HG02678 (cell line): Measurements from ENCODE around the gene NADSYN1.
"Not testable (repeated sequence)": the region's sequence is repeated elsewhere in the genome, so short reads cannot be mapped to it uniquely, and the experiment has no call there.

Experiments used
- ATAC-seq: cut with Tn5 transposase; IDR thresholded peaks from one replicate; pipeline ENCODE4 v1.9.1; 2021; ENCODE audit warnings: mild to moderate bottlenecking, moderate library complexity; ENCODE audit not compliant: unreplicated experiment

The NADSYN1 gene

DNA sequence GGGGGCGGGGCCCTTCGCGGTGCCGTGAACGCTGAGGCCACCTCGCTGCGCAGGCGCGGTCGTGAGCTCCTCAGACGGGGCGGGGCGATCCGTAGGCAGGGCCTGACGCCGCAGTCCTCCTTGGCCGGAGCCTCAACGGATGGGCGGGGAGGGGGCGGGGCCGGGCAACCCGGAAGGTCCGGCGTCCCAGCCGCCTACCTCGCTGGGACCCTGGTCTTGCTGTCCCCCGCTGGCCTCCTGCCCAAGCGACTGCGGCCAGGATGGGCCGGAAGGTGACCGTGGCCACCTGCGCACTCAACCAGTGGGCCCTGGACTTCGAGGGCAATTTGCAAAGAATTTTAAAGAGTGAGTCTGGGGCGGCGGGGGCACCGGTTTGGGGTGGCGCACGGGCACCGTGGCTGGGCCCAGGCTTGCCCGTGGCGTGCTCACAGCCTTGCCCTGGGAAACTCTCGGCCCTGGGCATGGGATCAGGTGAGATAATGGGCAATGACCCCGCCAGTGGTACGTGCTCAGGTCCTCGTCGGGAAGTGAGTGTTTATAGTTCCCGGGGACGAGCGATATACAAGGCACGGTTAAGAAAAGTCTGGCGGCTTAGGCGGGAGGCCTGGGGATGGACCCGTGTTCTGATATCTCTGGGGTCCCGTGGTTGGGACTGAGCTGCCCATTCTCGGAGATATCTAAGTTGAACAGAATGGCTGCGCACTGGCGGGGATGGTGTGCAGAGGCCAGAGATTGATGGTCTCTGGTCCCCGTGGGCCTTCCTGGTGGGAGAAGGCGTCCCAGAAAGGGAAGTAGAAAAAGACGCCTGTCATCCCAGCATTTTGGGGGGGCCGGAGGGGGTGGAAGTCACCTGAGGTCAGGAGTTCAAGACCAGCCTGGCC, at the start of gene NADSYN1:
Gene NADSYN1, plus strand, starts transcription at position 167 of the 881 bp plus-strand sequence. Its CDS starts 94 bp downstream, at position 261.
- peak; percentile 64 for ATAC-seq

DNA sequence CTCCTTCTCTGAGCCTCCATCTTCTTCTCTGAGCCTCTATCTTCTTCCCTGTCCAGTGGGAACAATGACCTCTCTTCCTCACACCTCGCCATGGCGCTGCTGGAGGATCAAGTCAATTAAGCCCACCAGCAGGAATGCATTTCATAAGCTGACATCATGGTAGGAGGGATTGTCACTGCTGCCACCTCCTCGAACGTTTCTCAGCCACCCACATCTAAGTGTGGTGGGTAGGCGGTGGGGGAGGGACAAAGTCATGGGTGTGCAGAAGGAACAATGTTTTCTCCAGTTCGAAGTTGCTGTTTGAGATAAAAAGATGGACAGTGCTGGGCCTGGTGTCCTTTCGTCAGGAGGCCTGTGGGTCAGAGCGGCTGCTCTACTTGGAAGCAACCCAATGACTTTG, 48.8 kb upstream of the NADSYN1 start:
- ATAC-seq, result no peak

DNA sequence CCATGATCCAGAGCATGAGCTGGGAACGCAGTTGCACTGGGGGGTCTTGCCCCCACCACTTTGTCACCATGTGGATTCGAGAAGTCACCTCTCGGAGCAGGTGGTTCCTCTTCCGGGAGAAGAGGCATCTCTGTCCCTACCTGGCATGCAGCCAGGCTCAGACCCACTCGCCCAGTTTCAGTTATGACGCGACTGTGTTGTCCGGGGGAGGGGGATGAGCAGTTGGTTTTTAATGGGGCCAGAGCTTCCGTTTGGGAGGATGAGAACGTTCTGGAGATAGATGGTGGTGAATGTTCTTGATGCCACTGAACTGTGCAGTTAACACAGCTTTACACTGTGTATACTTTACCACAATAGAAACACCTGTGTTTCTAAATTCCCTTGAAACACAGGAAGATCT, 46.3 kb upstream of the NADSYN1 start:
- ATAC-seq, result no peak

DNA sequence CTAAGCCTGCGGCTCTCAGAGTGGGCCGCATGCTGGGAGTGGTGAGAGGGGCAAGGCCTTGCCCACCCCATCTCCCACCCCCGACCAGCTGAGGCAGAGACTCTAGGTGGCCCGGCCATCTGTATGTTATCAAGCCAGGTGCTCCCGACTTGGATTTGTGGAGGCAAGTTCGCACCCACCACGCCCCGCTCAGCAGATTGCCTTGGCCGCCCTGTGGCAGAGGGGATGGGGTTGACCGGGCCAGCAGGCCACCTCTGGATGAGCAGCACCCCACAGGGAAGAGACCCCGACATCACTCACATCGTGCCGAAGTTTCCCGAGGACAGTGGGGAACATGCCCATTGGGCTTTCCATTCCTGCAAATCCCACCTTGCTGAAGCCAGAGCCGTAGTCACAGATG, 45.6 kb upstream of the NADSYN1 start:
- ATAC-seq, result no peak

DNA sequence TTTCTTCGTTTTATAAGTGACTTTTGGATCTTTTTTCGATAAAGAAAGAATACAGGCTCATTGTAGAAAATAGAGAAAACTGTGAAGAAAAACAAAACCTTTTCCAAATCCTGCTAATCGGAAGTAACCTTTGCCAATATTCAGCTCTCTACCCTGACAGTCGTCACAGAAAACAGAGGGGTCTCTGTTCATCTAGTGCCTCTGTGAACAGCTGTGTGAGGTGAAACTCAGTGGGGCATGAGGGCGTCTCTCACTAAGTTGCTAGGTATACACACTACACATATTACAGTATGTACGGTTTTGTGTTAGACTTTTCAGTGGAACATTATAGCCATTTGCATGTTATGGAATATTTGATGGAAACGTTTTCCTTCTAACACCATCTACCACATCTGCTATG, 44.2 kb upstream of the NADSYN1 start:
- no peak for ATAC-seq

DNA sequence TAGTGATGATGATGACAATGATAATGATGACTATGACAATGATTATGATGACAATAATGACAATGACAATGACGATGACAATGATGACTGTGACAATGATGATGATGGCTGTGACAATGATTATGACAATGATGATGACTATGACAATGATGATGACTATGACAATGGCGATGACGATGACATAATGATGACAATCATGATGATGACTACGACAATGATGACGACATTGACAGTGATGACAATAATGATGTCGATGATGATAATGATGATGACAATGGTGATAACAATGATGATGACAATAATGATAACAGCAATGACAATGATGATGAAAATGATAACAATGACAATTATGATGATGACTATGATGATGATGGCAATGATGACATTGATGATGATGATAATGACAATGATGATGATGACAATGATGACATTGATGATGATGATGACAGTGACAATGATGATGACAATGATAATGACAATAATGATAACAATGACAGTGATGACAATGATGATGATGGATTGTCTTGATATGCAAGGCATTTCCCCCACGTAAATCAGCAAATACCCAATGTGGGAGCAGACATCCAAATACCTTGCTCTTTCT, 42.5 kb upstream of the NADSYN1 start:
- ATAC-seq, result no peak

DNA sequence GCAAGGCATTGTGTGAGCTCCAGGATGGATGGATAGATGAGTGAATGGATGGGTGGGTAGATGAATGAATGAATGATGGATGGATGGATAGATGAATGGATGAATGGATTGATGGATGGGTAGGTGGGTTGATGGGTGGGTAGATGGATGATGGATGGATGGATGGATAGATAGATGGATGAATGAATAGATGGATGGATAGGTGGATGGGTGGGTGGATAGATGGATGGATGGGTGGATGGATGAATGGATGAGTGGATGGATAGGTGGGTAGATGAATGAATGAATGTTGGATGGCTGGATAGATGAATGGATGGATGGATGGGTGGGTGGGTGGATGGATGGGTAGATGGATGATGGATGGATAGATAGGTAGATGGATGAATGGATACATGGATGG, 38.4 kb upstream of the NADSYN1 start:
- ATAC-seq, result no peak

DNA sequence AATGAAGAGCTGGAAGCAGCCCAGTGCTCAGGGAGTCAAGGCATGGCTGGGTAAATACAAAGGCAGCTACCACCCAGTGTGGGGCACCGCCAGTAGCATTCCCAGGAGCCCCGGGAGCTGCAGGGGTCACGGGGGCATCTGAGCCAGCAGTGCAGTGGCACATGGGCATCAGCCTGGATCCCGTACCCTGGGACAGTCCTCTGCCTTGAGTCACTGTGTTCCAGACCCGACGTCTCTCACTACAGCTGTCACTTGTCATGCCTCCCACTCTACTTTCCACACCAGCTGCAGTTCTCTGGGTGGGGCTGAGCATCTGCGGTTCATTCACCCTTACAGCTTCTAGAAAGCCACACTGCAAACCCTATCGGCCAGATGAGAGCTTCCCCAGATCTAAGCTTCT, 34.4 kb upstream of the NADSYN1 start:
- ATAC-seq, result peak; percentile 88

DNA sequence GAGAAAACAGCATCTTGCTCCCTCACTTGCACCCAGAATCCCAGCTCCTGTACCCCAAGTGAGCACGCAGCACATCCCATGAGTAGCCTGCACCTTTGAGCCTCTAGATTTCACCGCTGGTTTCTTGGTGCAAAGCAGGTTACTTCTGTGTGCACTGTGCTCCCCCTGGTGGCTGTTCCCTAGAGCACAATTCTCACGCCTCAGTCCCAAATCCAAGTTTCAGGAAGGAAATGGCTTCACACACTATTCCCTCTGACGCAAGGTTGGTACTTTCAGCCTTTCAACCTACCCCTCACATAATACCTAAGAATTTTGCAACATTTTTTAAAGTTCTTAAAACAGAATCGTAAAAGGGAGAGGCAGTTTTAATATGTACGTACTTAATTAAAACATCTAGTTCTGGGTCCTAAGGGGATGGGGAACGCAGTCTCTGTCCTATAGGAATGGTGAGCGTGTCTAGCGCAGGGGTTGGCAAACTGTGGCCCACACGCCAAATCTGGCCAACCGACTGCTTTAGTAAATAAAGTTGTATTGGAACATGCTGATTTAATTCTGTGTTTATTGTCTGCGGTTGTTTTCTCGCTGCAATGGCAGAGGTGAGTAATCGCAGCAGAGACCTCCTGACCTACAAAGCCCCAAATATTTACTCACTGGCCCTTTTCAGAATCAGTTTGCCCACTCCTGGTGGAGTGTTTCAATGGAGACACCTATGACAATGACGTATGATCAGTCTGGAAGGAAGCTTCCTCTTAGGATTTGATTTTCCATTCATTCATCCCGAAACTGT, 32.4 kb upstream of the NADSYN1 start:
- ATAC-seq, result no peak

DNA sequence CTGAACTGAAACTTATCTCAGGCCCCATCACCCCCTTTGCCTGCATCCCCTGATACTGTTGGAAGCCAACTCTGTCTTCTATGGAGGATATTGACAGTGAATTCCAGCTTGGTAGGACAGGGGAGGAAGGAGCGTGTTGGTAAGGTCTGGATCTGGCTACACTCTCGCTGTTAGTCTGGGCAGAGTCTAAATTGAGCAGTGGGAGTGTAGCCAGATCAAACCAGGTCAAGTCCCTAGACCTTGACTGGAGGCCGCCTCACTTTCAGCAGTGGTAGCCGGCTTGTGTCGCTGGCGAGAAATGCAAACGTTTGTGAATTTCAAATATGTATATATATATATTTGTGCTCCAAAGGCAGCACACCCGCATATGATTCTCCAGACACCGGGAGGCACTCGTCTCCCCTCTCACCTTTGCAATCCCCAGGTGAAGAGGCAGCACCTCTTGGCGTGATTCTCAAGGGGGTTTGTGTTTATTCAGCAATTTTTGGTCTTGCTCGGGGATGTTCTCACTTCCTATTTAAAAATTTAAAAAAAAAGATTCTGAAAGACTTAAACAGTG, 31.5 kb upstream of the NADSYN1 start:
- no peak for ATAC-seq

DNA sequence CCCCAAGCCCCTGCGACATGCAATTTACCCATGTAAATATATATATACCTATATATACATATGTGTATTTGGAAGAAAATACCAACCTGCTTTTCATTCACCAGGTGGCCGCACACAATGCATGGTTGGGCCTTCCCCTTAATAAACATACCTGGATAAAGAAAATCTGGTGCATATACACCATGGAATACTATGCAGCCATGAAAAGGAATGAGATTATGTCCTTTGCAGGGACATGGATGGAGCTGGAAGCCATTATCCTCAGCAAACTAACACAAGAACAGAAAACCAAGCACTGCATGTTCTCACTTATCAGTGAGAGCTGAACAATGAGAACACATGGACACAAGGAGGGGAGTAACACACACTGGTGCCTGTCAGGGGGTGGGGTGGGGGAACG, 30.7 kb upstream of the NADSYN1 start:
- ATAC-seq, result not testable (repeated sequence)

DNA sequence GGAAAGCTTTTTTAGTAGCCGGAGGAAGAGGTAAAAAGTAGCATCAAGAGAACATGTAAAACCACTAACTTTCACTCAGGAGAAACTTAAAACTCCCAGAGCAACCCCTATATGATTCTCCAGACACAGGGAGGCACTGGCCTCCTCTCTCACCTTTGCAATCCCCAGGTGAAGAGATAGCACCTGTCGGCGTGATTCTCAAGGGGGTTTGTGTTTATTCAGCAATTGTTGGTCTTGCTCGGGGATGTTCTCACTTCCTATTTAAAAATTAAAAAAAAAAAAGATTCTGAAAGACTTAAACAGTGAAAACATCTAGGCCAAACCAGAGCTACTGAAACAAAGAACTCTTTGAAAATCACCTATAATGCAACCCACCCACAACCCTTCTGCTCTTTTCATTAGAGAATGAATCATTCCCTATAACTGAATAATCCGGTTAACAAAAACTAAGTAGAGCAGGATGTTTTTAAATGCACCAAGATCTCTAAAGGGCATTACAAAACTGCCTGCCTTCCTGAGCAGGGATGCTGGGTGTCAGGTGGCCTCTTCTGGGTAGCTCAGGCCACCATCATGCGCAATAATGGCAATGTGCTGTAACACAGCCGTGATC, 29.7 kb upstream of the NADSYN1 start:
- no peak for ATAC-seq

DNA sequence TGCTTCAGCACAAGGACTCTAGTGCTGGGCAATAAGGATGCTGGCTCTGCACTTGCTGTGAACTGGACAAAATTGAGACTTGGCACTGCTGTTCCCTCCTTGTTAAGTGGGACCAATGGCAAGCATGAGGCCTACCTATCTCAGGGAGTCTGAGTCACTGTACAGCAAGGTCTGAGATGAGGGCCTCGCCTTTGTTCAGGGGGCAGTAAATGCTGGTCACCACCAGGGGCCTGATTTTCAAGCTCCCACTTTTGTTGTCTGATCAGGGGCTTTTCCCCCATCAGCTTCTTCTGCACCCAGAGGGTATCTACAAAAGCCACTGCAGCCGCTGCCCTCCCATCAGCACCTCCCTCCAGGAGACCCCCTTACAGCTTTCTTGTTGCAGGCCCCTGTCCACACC, 27.6 kb upstream of the NADSYN1 start:
- ATAC-seq, result no peak

DNA sequence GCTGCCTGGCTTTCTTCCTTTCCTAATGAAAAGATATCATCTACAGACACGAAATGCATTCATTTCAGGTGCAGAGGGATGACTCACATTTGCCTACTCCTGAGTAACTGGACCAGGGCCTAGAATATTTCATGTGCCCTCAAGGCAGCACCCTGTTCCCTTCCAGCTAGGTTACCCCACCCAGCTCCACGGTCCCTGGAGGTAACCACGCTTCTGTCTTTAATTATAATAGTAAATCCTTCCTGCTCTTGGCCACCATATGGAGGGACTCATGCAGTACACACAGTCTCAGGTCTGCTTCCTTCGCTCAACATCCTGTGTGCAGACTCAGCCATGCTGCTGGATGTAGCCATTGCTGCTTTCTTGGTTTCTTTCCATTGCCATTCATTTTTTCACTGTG, 27.1 kb upstream of the NADSYN1 start:
- no peak for ATAC-seq

DNA sequence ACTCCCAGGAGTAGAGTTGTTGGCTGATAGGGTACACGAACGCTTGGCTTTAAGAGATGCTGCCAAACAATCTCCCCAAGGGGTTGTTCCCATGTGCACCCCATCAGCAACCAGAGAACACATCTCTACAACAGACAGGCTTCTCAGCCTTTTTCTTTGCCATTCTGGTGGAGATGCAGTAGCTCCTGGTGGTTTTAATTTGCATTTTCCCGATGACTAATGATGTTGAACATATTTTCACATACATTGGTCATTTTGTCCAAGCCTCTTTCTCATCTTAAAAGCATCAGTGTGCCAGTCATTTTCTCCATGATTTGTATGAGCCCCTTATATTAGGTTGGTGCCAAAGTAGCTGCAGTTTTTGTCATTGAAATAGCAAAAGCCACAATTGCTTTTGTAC, 26.6 kb upstream of the NADSYN1 start:
- no peak for ATAC-seq

DNA sequence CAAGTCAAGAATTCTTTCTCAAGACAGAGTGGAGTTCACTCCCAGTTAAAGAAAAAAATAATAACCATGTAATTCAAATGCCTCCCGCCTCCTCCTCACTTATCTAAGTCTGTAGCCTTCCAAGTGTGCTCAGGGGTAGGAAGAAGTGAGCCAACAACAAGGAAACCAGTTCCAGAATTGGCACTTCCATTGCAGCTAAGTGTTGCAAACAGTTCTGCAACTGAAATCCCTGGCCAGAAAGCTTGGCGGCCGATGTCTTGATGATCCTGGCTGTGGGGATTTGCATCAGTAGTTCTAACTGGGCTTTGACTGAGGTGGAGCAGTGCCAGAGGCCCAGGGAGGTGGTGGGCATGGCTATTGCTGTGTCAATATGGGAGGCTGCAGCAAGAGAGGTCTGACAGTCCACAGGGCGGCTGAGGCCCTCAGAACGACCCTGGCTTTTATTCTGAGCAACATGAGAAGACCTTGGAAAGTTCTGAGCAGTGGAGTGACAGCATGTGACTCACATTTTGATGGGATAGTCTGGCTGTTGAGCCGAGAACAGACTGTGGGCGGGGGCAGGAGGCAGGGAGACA, 24.1 kb upstream of the NADSYN1 start:
- ATAC-seq, result no peak

DNA sequence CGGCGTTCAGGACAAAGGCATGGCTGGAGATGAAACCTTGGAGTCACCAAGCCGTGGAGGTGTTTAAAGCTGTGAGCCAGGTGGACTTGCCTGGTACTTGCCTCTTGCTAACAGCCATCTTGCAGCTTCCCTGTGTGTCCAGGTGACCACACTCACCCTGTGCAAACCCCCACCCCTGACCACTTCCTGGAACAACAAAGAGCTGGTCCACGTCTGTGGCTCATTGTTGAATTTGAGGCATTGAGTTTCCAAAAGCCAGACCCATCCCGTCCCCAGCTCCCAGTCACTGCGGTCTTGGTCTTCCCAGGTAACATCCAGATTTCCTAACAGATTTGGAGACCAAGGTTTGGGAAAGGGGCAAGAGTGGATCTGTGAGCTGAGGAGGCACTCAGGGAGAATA, 23.3 kb upstream of the NADSYN1 start:
- no peak for ATAC-seq

DNA sequence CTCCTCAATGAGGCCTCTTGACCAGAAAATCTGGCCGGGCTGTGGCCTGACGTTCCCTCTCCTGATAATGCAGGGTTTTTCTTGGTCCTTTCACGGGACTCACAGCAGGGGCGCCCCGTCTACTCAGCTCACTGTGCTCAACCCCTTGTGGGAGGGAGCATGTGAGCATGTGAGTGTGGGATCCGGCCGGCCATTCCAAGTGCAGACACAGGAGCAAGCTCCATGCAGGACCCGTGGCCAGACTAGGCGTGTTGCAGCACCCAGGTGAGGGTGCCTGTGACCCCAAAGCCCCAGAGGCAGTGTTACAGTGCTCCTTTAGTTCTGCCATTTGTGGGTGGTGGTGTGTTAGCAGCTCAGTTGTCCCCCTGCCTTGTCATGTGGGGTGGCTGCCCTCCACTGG, 22.8 kb upstream of the NADSYN1 start:
- no peak for ATAC-seq

DNA sequence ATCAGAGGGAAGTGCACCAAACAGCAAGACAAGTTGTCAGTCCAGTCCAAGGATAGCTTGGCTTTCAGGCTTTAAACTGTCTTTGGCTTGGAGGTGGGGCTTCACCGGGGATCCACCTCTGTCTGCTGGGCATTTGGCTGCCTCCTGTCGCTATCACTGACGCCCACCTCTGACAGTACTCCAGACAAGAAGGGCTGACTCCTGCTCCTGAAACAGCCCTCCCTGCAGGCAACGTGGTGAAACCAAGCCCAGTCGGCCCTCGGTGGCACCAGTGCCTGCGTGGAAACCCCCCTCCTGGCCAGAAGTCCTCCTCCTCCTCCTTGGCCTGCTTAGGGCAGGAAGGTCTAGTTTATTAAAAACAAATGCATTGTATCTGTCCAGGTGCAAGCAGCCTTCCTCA, 21.7 kb upstream of the NADSYN1 start:
- no peak for ATAC-seq

DNA sequence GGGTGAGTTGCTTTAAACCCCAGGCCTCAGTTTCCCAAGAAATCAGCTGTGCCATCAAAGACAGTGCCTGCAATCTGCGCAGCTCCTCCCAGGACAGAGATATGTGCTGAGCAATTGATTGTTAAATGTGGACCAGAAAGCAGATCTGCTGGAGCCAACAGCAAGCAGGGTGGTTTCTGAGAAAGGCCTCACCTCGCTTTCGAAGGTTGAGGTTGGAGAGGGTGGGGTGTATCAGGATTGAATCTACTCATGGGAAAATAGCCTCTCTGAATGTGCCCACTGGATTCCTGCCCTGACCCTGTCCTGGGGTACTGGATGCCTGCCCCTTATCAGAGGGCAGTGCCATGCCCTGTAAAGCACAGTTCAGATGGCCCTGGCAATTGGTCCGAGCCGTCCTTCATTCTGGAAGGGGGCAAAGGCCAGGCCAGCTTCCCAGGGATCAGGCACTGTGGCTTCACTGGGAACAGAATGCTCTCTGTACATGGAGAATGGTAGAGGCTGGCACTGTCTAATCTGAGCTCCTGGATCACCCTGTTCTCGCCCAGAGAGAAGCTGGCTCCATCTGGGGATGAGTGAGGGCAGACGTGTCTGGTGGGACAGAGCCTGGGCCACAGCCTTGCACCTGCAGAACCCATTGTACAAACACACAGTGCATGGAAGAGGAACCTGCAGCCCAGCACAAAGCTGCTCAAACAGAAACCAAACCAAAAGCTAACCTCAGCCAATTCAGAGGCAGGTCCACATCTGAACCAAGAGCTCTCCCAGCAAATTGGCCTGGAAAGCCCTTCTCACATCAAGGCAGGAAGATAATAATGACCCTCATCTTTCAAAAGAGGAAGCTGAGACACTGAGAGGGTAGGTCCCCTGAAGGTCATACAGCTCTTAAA, 20.0 kb upstream of the NADSYN1 start:
- ATAC-seq, result no peak
